CD4-positive, alpha-beta T cell treated with Interleukin-15 for 1 hour (primary cell): Measurements from ENCODE around the gene INTS1.
A peak's percentile ranks its signal among the peaks of the same experiment; 100 is the strongest.
"Not testable (repeated sequence)": the region's sequence is repeated elsewhere in the genome, so short reads cannot be mapped to it uniquely, and the experiment has no call there.

Experiments
- DNase-seq: peaks from one replicate; pipeline ENCODE4 v3.0.0-alpha.2; 2020

Gene INTS1

DNA sequence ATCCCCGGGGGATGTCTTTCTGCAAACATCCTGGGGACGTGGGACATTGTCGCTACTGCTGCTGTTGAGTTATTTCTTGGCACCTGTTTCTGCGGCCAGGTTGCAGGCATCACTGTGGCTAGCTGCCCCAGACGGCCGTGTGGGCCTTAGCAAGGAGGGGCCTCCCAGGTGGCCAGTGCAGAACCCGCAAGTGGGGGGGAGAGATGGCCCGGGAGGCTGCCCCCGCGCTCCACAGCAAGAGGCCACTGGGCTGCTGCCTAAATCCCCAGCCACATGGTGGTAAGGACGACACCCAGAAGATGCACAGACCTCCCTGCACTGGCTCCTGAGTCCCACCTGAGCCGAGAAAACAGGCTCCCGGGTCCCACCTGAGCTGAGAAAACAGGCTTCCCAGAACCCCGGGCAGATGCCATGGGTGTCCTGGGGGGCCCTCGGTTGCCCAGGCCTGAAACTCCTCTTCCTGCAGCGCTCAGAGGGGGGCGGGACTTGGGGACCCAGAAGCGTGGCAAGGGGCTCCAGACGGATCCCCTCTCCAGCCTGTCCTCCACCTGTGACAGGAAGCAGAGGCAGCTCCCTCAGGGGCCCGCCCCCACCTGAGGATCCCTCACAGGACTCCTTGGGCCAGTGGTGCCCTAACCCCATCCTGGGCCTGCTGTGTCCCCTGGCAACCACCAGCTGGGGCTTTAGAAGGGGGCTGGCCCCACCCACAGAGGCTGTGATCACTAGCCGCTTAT is 25.4 kb upstream of the INTS1 start:
- no peak for DNase-seq

GRCh38 chr7:1526271-1526754 is 22.1 kb upstream of the INTS1 start:
- DNase-seq: no peak

DNA sequence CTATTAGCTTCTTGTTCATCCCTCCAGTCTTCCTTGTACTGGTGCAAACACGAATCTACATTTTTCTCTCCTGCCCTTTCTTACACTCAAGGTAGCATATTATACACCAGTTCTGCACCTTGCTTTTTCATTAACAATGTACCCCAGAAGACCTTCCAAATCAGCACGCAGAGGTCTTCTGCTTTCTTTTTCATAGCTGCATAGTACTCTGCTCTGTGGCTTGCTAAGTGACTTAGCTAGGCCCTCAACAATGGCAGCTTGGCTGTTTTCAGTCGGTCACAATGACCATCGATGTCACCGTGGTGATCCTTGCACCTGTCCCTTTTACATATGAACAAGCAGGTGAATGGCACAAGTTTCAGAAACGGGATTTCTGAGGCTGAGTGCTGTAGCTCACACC is 21.2 kb upstream of the INTS1 start:
- DNase-seq: no peak

DNA sequence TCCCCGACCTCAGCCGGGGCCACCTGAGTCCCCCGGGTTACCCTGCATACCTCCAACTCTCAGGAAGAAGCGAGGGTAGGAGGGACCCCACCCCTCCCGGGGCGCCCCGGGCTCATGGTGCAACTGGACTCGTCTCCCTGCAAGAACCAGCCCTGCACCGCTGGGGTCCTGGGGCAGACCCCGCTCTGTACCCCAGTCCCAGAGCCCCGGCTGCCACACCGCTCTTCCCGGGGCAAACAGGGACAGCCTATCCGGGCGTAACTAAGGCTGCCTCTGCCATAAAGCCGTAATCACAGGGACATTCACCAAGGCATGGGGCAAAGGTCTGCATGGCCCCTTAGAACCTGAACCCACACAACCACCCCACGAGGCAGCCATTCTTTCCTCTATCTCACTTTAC is 19.7 kb upstream of the INTS1 start:
- no peak for DNase-seq

GRCh38 chr7:1523208-1523607 is 19.0 kb upstream of the INTS1 start:
- DNase-seq: no peak

- no peak for DNase-seq
Observed at GRCh38 chr7:1521456-1521855, 17.3 kb upstream of the INTS1 start.

DNA sequence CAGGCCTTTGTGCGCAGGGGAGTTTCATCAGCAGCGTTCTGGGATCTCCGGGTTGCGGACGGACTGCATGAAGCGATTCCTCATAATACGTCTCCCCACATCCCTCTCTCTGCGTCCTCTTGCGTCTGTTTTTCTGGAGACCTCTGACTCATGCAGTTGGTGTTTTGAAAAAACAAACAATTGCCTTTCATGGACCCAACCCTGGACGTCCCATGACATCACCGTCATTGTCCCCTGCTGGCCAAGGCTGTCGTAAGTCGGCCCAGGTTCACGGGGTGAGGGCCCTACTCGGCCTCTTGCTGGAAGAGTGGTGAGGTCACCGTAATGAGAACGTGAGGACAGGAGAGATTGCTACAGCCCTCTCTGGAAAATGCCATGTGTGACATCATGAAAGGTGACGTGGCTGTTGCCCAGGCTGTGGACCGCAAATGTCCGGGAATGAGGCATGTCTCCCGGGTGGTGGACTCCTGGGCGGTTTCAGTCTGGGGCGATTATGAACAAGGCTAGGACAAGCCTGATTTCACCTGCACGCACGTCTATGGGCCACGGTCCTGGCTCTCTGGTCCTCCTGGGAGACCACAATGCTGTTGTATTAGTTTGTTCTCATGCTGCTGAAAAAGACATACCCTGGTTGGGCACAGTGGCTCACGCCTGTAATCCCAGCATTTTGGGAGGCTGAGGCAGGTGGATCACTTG is 16.5 kb upstream of the INTS1 start:
- DNase-seq: no peak

DNA sequence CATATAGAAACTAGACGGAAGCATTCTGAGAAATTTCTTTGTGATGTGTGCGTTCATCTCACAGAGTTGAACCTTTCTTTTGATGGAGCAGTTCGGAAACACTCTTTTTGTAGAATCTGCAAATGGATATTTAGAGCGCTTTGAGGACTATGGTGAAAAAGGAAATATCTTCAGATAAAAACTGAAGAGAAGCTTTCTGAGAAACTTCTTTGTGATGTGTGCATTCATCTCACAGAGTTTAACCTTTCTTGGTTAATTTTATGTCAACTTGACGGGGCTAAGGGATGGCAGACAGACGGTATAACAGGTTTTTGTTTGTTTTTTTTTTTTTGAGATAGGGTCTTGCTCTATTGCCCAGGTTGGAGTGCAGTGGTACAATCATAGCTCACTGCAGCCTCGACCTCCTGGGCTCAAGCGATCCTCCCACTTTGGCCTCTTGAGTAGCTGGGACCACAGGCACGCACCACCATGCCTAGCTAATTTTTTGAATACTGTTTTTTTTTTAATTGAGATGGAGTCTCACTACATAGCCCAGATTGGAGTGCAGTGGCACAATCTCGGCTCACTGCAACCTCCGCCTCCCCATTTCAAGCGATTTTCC is 15.2 kb upstream of the INTS1 start:
- not testable (repeated sequence) for DNase-seq

DNA sequence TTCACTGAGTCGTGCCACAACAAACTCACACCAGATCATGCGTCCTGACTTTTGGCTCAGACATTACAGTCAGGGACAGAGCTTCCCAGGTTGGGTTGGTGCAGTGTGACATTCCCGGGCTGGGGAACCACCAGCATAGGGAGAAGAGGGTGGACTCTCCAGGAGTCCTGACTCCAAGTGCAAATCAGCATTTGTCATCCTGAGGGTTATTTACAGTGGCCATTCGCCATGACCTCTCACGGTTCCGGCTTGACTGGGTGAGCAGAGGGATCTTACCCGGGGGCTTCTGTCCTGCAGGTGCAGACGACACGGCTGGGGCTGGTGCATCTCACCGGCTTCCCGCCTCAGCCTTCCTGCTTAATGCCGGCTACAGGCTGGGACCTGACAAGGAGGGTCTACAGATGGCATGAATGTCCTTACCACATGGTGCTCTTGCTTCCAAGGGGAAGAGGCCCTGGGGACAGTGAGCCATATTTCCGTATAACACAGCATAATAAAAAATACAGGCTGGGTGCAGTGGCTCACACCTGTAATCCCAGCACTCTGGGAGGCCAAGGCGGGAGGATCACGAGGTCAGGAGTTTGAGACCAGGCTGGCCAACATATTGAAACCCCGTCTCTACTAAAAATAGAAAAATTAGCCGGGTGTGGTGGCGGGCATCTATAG is 12.5 kb upstream of the INTS1 start:
- no peak for DNase-seq

DNA sequence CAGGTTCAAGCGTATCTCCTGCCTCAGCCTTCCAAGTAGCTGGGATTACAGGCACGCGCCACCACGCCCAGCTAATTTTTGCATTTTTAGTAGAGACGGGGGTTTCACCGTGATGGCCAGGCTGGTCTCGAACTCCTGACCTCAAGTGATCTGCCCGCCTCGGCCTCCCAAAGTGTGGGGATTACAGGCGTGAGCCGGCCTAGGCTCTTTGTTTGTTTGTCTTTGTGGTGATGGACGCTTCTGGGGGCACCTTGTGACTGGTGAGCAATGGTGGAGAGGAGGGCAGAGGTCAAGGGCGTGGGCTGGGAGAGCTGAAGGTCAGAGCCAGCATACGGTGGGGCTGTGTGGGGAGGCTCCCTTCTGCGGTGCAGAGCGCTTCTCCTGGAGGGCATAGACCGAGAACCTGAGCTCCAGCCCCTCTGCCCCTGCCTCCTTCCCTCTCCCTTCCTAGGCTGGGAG is 11.3 kb upstream of the INTS1 start:
- not testable (repeated sequence) for DNase-seq

GRCh38 chr7:1514995-1515401 is 10.8 kb upstream of the INTS1 start:
- DNase-seq: no peak

DNA sequence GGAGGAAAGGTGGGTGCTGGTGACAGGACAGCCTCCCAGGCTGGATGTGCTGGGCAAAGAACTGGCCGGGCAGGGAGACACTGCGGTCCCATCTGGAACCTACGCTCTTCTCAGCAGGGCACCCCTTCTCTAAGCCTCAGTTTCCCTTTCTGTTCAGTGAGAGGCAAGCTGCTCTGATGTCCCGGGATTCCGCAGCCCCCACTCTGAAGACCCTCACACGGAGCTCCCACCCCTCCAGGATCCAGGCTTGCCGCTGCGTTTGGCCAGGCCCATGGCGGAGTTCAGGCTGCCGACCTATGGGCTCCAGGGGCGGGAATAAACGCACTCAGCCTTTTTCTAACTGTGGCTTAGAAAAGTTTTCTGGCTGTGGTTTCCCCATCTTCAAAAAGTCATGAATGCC is 10.2 kb upstream of the INTS1 start:
- DNase-seq: no peak

- DNase-seq: no peak
Observed at GRCh38 chr7:1513657-1514095, 9.5 kb upstream of the INTS1 start.

DNA sequence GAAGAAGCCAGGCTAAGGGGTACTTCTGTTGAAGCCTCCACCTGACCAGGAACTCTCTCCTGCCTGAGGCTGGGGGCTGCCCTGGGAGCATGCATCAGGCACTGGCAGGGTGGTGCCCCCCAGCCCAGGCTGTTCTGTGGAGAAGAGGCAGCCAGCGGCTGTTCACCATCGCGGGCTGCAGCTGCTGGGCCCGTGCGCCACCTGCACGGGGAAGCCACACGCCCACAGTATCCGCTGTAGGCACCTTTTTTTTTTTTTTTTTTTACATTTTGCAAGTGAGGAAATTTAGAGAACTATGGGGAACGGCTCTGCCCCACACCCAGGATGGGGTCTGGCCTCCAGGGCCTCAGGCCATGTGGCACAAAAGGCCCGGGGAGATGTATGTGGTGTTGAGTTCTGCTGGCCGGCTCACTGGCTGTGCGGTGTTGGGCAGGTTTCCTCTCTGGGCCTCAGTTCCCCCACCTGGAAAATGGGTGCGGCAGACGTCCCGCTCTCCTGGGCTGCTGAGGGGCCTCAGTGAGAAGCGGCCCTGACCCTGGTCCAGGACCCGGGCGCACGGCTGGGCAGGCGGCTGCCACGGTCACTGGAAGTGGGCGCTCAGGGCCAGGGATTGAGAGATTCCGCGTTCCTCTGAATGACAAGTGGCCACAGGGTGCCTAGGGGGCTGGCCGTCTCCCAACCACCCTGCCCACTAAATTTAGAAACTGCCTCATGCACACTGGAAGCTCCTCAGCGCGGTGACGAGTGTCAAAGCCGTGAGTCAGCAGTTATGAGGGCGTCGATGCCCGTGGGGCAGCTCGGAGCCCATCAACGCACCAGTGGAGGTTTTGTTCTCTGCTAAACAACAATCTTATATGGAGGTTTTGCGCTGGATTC is 8.8 kb upstream of the INTS1 start:
- peak; percentile 72 for DNase-seq

- no peak for DNase-seq
Observed at GRCh38 chr7:1511444-1512422, 7.5 kb upstream of the INTS1 start.

- no peak for DNase-seq
Observed at GRCh38 chr7:1510780-1511154, 6.6 kb upstream of the INTS1 start.

DNA sequence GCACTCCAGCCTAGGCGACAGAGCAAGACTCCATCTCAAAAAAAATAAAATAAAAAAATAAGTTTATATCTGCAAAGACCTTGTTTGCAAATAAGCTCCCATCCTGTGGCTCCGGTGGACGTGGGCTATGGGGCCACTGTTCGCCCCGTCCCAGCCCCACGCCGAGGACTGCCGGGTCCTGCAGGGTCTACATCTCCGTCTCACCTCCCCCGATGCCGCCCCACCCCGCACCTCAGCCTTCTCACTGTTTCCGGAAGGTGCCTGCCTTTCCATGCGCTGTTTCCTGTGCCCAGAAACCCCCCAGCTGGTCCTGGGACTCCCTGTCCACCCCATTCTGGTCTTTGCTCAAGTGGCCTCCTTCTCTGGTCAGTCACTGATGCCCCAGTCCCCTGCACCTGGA is 5.0 kb upstream of the INTS1 start:
- no peak for DNase-seq

DNA sequence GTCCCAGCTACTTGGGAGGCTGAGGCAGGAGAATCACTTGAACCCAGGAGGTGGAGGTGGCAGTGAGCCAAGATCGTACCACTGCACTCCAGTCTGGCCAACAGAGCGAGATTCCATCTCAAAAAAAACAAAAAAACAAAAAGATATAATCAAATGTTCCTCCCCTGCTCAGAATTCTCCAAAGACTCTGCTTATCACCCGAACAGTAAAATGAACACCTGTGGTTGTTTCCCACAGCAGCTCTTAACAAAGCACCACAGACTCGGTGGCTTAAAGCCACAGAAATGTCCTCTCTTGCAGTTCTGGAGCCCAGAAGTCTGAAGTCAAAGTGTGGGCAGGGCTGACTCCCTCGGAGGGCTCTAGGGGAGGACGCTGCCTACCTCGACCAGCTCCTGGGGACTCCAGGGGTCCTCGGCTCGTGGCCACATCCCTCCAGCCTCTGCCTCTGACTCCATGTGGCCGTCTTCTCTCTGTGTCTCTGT is 4.1 kb upstream of the INTS1 start:
- DNase-seq: no peak

GRCh38 chr7:1505731-1506550 is 1.8 kb upstream of the INTS1 start:
- DNase-seq: no peak

DNA sequence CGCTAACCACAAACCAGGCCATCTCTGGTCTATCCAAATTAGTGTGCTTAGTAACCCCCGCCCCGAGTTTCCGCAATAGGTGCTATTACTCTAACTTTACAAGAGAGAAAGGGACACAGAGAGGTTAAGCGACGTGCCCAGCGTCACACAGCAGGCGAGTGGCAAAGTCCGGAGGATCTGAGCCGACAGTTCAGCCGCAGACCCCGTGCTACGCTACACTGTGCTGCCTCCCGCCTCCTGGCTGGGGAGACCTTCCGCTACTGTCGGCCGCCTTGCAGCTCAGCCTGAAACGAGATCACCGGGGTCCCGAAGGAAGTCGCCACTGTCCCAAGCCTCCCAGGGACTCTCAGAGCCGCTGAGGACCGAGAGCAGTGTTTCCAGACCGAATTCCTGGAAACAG is 799 bp downstream of the INTS1 start:
- DNase-seq: no peak
